ENCODE data around the gene MYL11. TPM values are rescaled to one million over a fixed set of nuclear protein-coding genes. Genes with fewer than 3 reads are reported as not detected.
"Not testable (repeated sequence)": the region's sequence is repeated elsewhere in the genome, so short reads cannot be mapped to it uniquely, and the experiment has no call there.

Gene MYL11
- 10.4 and 21.7 TPM in 2 replicates for total RNA-seq (ENCODE audit: low replicate concordance)
- long read RNA-seq, partial matches to known transcripts = 0 of 1 reads
- long read RNA-seq, other reads (novel, unspliced or antisense) = 0 of 1 reads

- Mint-ChIP-seq H3K4me1 (ENCODE audit: unreplicated experiment) (peaks cover 18% of the 10 kb centered on the region), H3K9me3 (no peaks in the 10 kb centered on the region), H3K4me3 (no peak within 1 kb of the TSS), H3K27me3 (no peaks in the 10 kb centered on the region), H3K27ac (peak within 1 kb of the TSS; percentile 72), H3K36me3 (no peaks in the 10 kb centered on the region)
- TF ChIP-seq CTCF (conservative IDR thresholded peaks at IDR 0.05) = no peak
- no peak for DNase-seq (ENCODE audit: extremely low spot score, unreplicated experiment)
Measured at GRCh38 chr16:30374538-30374937, at the start of gene MYL11. Gene MYL11 (plus strand): TSS chr16:30374802. CDS start chr16:30374858, 56 bp downstream.

GRCh38 chr16:30334473-30334989, 40.1 kb upstream of the MYL11 start:
- H3K27me3 Mint-ChIP-seq; H3K4me1 Mint-ChIP-seq (ENCODE audit: unreplicated experiment); H3K36me3 Mint-ChIP-seq; DNase-seq (ENCODE audit: extremely low spot score, unreplicated experiment); H3K9me3 Mint-ChIP-seq: not testable (repeated sequence)
- Mint-ChIP-seq H3K4me3 (peak overlapping the region; percentile 97), H3K27ac (peak overlapping the region; percentile 96)

DNA sequence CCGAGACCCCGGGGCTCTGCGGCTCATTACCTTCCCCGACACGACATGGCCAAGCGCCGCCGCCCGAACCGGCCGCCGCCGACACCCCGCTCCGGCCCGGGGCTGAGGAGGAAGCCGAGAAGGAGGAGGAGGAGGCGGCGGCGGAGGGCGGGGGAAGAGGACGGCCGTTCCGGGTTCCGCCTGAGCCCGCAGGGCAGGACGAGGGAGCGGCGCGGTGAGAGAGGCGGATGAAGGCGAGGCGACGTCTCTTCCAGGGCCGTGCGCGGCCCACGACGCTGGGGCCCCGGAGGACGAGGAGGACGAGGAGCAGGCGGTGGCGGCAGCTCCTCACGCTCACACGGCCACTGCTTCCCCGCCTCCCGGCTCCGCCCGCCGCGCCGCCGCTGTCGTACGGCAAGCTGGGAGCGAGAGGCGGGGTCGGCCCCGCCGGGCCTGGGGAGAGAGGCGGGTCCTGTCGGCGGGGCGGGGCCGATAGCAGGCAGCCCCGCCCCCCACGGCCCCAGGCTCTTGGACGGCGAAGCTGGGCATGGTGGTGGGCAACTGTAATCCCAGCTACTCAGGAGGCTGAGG, 39.5 kb upstream of the MYL11 start:
- H3K36me3 Mint-ChIP-seq; H3K27me3 Mint-ChIP-seq; H3K9me3 Mint-ChIP-seq; H3K4me1 Mint-ChIP-seq (ENCODE audit: unreplicated experiment): not testable (repeated sequence)
- peak overlapping the region; percentile 58 for H3K27ac Mint-ChIP-seq
- H3K4me3 Mint-ChIP-seq = peak overlapping the region; percentile 81
- peak; percentile 89 for DNase-seq (ENCODE audit: extremely low spot score, unreplicated experiment)

DNA sequence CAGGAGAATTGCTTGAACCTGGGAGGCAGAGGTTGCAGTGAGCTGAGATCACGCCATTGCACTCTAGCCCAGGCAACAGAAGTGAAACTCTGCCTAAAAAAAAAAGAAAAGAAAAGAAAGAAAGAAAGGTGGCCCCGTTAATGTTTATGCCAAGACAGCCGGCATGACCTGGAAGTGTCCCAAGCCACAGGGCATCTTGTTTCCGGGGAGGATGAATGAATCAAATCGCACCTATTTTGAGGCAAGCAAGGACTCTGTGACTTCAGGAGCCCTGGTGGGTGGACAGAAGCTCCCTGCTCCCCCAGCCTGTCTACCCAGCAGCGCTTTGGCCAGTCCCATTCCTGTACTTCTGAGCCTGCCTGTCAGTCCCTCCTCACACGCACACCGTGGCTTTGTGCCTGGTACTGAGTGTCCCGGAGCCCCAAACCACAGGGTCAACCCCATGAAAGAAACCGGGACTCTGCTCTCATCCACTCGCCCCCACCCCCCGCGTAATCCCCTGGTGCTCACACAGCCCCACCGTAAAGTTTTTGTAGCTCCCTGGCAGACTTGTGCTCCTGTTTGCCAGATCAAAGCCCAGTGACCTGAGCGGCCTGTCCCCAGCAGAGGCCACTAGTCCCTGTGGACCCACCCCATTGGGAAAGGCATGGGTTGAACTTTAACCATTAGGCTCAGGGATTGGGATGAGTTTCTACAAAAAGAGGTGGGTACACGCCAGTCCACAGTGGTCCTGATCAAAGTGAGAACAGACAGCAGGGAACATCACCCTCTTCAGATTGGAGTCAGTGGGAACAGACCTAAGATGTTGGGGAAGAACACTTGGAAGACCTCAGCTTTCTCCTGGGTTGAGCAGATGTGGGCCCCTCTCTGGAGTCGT, 38.8 kb upstream of the MYL11 start:
- peaks cover under 1% of the 10 kb centered on the region for H3K36me3 Mint-ChIP-seq
- H3K9me3 Mint-ChIP-seq = no peaks in the 10 kb centered on the region
- peak overlapping the region; percentile 81 for H3K4me3 Mint-ChIP-seq
- DNase-seq (ENCODE audit: extremely low spot score, unreplicated experiment) = no peak
- no peaks in the 10 kb centered on the region for H3K27me3 Mint-ChIP-seq
- H3K4me1 Mint-ChIP-seq (ENCODE audit: unreplicated experiment) = peaks cover under 1% of the 10 kb centered on the region
- TF ChIP-seq CTCF (conservative IDR thresholded peaks at IDR 0.05) = no peak
- peak overlapping the region; percentile 58 for H3K27ac Mint-ChIP-seq

DNA sequence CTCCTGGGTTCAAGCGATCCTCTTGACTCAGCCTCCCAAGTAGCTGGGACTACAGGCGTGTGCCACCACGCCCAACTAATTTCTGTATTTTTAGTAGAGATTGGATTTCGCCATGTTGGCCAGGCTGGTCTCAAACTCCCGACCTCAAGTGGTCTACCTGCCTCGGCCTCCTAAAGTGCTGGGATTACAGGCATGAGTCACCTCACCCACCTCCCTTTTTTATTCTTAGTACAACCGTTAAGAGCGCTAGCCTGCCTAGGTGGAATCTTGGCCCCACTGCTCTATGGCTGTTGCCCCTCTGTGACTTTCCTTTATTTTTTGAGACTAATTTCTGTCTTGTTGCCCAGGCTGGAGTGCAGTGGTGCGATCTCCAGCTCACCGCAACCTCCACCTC, 36.6 kb upstream of the MYL11 start:
- H3K36me3 Mint-ChIP-seq; H3K27me3 Mint-ChIP-seq; H3K9me3 Mint-ChIP-seq; H3K4me3 Mint-ChIP-seq; H3K27ac Mint-ChIP-seq; DNase-seq (ENCODE audit: extremely low spot score, unreplicated experiment); H3K4me1 Mint-ChIP-seq (ENCODE audit: unreplicated experiment): not testable (repeated sequence)

- not testable (repeated sequence) for H3K27me3 Mint-ChIP-seq; H3K4me1 Mint-ChIP-seq (ENCODE audit: unreplicated experiment); DNase-seq (ENCODE audit: extremely low spot score, unreplicated experiment); H3K9me3 Mint-ChIP-seq; H3K36me3 Mint-ChIP-seq; H3K4me3 Mint-ChIP-seq; H3K27ac Mint-ChIP-seq
Measured at GRCh38 chr16:30338715-30339114, 35.9 kb upstream of the MYL11 start.

DNA sequence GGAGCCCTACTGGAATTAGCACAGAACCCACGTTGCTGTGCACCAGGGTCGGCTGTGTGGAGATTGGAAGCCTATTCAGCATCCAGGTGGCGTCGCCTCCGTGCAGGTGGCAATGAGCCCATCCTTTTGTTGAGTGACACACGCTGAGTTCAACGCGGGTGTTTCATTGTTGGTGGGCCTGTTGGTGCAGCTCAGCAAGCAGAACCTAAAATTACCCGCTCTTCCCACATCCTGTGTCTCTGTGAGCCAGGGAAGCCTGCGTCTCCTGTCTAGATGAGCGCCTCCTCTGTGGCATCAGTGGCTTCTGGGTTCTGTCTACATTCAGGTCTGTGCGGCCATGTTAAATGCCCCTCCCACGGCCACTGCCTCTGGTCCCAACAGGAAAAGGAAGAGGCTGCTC, 34.0 kb upstream of the MYL11 start:
- TF ChIP-seq CTCF (conservative IDR thresholded peaks at IDR 0.05) = no peak
- no peaks in the 10 kb centered on the region for H3K27me3 Mint-ChIP-seq
- peak; percentile 13 for DNase-seq (ENCODE audit: extremely low spot score, unreplicated experiment)
- H3K27ac Mint-ChIP-seq = no peak overlapping the region
- no peaks in the 10 kb centered on the region for H3K4me1 Mint-ChIP-seq (ENCODE audit: unreplicated experiment)
- H3K9me3 Mint-ChIP-seq = no peaks in the 10 kb centered on the region
- H3K4me3 Mint-ChIP-seq = no peak overlapping the region
- H3K36me3 Mint-ChIP-seq = no peaks in the 10 kb centered on the region

DNA sequence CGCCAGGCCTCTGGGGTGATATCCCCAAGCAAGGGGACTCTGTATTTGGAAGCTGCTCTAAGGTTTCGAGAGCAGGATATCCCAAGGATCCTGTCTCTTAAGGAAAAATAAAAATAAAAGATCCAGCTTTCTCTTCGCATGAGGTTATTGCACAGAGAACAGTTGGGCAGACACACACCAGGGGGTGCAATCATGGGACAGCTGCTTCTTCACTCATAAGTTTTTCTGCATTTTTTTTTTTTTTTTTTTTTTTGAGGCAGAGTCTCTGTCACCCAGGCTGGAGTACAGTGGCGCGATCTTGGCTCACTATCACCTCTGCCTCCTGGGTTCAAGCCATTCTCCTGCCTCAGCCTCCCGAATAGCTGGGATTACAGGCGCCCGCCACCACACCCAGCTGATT, 32.6 kb upstream of the MYL11 start:
- not testable (repeated sequence) for H3K27ac Mint-ChIP-seq, H3K27me3 Mint-ChIP-seq, H3K4me3 Mint-ChIP-seq

More for the DNA sequence above, 32.6 kb upstream of the MYL11 start:
- peak; percentile 16 for DNase-seq (ENCODE audit: extremely low spot score, unreplicated experiment)
- H3K9me3 Mint-ChIP-seq; H3K36me3 Mint-ChIP-seq; H3K4me1 Mint-ChIP-seq (ENCODE audit: unreplicated experiment): not testable (repeated sequence)

All from type B pancreatic cell (in vitro differentiated cells).